ENCODE data around the gene HPCA. TPM values are rescaled to one million over a fixed set of nuclear protein-coding genes. Genes with fewer than 3 reads are reported as not detected.

HPCA gene
- total and polyA plus RNA-seq, 2 experiments from 2014 or later, result 0.85 TPM; not detected in 1

- no peak overlapping the region for H3K27ac ChIP-seq
- H3K4me1 ChIP-seq (ENCODE audit: insufficient read depth), result peaks cover 34% of the 10 kb centered on the region
- DNase-seq (ENCODE audit: low spot score), result no peak
- H2AFZ ChIP-seq, result no peak overlapping the region
- TF ChIP-seq EZH2 (IDR thresholded peaks at IDR 0.05; ENCODE audit: borderline replicate concordance) (no peak), EZH2phosphoT487 (IDR thresholded peaks at IDR 0.05; ENCODE audit: low read depth, severe bottlenecking, unreplicated experiment) (no peak)
- TF ChIP-seq, protein P1, sequence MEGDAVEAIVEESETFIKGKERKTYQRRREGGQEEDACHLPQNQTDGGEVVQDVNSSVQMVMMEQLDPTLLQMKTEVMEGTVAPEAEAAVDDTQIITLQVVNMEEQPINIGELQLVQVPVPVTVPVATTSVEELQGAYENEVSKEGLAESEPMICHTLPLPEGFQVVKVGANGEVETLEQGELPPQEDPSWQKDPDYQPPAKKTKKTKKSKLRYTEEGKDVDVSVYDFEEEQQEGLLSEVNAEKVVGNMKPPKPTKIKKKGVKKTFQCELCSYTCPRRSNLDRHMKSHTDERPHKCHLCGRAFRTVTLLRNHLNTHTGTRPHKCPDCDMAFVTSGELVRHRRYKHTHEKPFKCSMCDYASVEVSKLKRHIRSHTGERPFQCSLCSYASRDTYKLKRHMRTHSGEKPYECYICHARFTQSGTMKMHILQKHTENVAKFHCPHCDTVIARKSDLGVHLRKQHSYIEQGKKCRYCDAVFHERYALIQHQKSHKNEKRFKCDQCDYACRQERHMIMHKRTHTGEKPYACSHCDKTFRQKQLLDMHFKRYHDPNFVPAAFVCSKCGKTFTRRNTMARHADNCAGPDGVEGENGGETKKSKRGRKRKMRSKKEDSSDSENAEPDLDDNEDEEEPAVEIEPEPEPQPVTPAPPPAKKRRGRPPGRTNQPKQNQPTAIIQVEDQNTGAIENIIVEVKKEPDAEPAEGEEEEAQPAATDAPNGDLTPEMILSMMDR (IDR thresholded peaks at IDR 0.05; ENCODE audit: poor library complexity), result no peak
- H3K9me3 ChIP-seq (ENCODE audit: low read depth), result no peaks in the 10 kb centered on the region
- H3K4me2 ChIP-seq, result no peak overlapping the region
- no peaks in the 10 kb centered on the region for H4K20me1 ChIP-seq (ENCODE audit: insufficient read depth, poor library complexity, severe bottlenecking)
- no peak overlapping the region for H3K4me3 ChIP-seq
- H3K36me3 ChIP-seq (replicated peaks; ENCODE audit: insufficient read depth, low read depth), result no peaks in the 10 kb centered on the region
- H3K9me2 ChIP-seq (replicated peaks; ENCODE audit: insufficient read depth), result no peaks in the 10 kb centered on the region
- H3K79me2 ChIP-seq, result peaks cover 4% of the 10 kb centered on the region
- H3K27me3 ChIP-seq, result no peaks in the 10 kb centered on the region
These were observed 57.9 kb downstream of the HPCA start for GRCh38 chr1:32944180-32944579.

Other genes with a start within 250 kb of the HPCA start
- 65.1 and 70.1 TPM in 2 replicates for gene ZBTB8OS, start 235.9 kb upstream of the HPCA start, total RNA-seq
- gene ZBTB8OS, start 235.9 kb upstream of the HPCA start, polyA plus RNA-seq, result 62.7 and 64.6 TPM in 2 replicates
- 139 and 147 TPM in 2 replicates for gene RBBP4, start 235.3 kb upstream of the HPCA start, total RNA-seq
- 167 and 177 TPM in 2 replicates for gene RBBP4, start 235.3 kb upstream of the HPCA start, polyA plus RNA-seq
- 7.6 and 9.0 TPM in 2 replicates for gene SYNC, start 183.7 kb upstream of the HPCA start, total RNA-seq
- 6.8 and 6.9 TPM in 2 replicates for gene SYNC, start 183.7 kb upstream of the HPCA start, polyA plus RNA-seq
- gene YARS1, start 69.1 kb upstream of the HPCA start, total RNA-seq, result 83.4 and 104 TPM in 2 replicates
- 140 and 150 TPM in 2 replicates for gene YARS1, start 69.1 kb upstream of the HPCA start, polyA plus RNA-seq
- 27.1 and 41.5 TPM in 2 replicates for gene S100PBP, start 68.8 kb upstream of the HPCA start, total RNA-seq
- 10.7 and 17.9 TPM in 2 replicates for gene S100PBP, start 68.8 kb upstream of the HPCA start, polyA plus RNA-seq
- gene FNDC5, start 15.6 kb upstream of the HPCA start, total RNA-seq, result 5.8 and 9.0 TPM in 2 replicates
- gene FNDC5, start 15.6 kb upstream of the HPCA start, polyA plus RNA-seq, result 5.2 and 11.2 TPM in 2 replicates
- 24.8 and 33.5 TPM in 2 replicates for gene TMEM54, start 14.9 kb downstream of the HPCA start, total RNA-seq
- gene TMEM54, start 14.9 kb downstream of the HPCA start, polyA plus RNA-seq, result 52.6 and 64.7 TPM in 2 replicates
- 16.1 and 21.3 TPM in 2 replicates for gene RNF19B, start 78.3 kb downstream of the HPCA start, total RNA-seq
- 11.5 and 15.5 TPM in 2 replicates for gene RNF19B, start 78.3 kb downstream of the HPCA start, polyA plus RNA-seq
- 120 and 133 TPM in 2 replicates for gene AK2, start 150.4 kb downstream of the HPCA start, total RNA-seq
- 147 TPM in 2 replicates for gene AK2, start 150.4 kb downstream of the HPCA start, polyA plus RNA-seq
- gene AZIN2, start 194.7 kb downstream of the HPCA start, total RNA-seq, result 1.8 and 9.2 TPM in 2 replicates
- gene AZIN2, start 194.7 kb downstream of the HPCA start, polyA plus RNA-seq, result 2.8 and 7.7 TPM in 2 replicates